HTERT RPE-1 (cell line): ENCODE results near the gene TUBGCP3.

Source experiments
- in situ Hi-C: fragments of 300-500 bp; cut with MboI; formaldehyde crosslinking; loops from 4 replicates; pipeline ENCODE4 v1.14.3; 2020; ENCODE audit warnings: low sequenced_read_pairs

Gene TUBGCP3

DNA sequence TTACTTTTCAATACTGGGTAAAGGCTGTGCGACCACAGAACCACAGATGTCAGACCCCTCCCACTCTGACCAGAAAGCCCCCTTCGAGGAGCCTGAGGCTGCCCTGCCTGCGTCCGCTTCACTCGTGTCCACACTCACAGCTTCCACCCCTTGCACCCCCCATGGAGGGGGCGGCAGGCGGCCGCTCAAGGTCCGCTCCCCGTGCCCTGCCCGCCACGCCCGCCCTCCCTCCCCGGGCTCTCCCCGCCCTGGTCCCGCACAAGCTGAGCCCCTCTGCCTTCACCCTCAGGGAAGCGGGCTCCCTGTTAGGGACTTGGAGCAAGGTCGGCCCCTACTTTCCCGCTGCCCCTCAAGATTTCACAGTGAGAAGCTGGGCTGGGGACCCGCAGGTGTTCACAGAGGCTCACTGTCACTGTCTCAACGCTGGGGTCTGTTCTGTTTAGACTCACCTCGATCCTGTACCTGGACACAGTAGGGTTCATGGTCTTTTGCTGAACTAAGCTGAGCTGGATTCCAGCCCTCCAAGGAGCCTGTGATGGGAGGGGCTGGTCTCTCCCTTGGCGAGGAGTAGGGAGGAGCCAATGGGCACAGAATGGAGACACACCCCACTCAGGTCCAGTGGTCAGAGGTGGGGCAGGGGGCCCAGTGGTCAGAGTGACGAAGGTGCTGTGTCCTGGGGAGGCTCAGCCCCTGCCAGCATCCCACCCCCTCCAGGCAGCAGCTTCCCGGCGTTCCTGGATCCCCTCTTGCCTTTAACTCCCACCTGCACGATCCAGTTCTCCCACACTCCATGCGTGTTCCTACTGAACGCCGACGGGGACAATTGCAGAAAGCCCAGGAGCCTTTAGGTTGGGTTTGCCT, 142.3 kb downstream of the TUBGCP3 start:
- in situ Hi-C loops = no loop called here

DNA sequence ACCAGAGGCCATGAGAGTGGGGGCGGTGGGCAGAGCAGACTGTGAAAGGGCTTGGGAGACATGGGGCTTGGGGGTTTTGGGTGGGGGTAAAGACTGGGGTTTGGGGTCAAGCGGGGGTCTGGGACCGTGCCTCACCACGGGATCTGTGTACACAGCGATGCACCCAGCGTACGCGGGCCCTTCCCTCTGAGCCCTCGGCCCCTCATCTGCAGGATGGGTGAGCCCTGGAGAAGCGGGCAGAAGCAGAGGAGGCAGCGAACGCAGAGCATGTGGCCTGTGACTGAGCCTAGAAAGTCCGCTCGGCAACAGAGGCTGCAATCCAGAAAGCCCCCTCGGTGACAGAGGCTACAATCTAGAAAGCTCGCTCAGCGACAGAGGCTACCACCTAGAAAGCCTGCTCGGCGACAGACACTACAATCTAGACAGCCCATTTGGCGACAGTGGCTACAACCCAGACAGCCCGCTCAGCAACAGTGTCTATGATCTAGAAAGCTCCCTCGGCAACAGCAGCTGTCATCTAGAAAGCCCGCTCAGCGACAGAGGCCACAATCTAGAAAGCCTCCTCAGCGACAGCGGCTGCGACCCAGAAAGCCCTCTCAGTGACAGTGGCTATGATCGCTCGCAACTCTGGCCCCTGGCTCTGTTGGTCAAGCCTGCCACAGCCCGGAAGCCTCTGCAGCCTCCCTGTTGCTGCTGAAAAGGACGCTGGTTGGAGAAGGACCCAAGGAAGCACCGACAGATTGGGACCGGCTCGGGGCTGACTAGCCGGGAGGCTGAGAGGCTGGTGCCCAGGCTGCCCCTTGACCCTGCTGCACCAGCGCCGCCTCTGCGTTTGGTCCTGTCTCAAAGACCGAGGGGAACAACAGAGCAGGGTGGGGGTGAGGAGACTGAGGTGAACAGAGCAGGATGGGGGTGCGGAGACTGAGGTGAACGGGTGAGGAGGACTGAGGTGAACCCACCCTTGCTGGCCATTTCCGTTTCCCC, 143.2 kb downstream of the TUBGCP3 start:
- in situ Hi-C loops = no loop called here

DNA sequence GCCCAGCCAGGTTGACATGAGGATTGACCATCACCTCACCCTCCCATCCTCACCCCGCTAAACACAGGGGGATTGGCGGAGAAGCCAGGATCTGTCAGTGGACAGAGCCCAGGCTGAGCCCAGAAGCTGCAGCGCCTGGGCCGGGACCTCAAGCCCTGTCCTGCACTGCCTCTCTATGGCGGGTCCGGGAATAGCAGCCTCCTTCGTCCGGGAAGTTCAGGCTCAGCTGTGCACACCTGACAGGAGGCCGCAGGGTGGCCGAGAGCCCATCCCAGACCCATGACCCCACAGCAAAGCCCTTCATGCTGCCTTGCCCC, 144.0 kb downstream of the TUBGCP3 start:
- in situ Hi-C loops = no loop called here

DNA sequence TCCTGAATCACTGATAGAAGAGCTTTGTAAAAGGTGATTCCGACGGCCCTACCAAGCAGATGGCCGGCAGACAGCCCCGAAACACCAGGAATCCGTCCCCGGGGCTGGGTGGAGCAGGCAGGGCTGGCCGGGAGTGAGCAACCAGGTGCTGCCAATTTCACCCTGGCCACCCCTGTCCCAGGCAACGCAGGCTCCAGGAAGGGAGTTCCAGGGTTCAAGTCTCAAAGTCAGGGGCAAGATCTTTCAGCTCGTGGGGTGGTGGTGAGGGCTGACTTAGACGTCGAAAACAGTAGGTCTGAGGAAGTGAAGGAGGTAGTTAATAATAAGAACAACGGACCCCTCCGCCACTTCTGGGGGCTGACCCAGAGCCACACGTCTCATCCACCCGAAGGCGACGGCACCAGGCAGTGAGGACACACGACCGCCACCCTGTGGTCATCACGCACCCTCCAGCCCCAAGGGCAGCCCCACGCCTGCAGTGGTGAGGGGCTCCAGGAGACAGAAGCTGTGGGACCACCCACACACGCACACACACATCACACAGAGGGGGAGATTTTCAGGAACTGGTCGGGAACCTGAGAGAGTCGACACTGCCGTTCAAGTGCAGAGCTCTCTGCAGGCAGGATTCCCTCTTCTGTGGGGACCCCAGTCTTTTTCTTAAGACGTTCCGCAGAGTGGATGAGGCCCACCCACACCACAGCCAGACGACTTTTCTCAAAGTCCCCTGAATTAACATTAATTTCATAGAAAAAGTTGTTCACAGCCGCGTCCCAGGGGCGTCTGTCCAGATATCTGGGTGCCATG, 144.6 kb downstream of the TUBGCP3 start:
- in situ Hi-C loops = no loop called here

DNA sequence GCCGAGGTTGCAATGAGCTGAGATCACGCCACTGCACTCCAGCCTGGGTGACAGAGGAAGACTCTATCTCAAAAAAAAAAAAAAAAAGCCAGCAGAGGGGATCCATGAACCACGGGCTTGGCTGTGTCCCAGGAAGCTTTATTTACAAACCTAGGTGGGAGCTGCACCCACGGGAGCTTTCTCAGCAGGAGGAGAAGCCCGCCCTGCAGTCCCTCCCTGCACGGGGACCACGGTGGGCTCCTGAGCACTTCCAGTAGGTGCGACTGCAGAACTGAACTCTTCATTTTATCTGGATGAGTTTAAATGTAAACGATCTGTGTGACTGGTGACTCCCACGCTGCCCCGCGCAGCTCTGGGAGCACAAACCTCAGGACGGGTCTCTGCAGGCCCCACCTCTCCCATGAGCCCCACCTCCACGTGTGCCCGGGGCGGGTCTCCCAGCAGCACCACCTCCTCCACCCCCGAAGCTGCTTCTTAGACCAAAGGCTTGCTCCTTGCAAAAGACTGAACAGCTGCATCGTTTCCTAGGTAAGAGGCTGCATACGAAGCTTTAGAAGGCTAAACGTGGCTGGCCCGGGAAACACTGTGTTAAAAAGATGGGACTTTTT, 145.4 kb downstream of the TUBGCP3 start:
- in situ Hi-C loops = no loop called here

DNA sequence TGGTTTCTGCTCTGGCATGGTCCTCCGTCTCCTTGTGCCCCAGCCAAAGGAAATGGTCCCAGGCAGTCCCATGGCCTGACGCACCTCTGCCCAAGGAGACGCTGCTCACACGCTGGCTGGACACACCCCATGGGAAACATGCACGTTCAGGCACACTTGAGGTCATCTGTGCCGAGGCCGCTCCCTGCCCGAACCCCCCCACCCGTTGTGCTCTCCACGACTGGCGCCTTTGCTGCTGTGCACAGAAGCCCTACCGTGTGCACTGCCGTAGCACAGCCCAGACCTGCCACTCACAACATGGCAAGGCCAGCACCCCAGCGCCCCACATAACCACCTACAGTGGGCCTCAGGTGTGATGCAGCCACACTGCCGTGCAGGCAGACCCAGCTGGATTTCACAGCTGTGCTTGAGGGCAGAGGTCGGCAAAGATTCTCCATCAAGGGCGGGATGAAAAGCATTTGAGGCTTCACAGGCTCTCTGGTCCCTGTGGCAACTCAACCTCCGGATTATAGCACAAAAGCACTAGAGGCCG, 146.1 kb downstream of the TUBGCP3 start:
- in situ Hi-C loops = no loop called here

DNA sequence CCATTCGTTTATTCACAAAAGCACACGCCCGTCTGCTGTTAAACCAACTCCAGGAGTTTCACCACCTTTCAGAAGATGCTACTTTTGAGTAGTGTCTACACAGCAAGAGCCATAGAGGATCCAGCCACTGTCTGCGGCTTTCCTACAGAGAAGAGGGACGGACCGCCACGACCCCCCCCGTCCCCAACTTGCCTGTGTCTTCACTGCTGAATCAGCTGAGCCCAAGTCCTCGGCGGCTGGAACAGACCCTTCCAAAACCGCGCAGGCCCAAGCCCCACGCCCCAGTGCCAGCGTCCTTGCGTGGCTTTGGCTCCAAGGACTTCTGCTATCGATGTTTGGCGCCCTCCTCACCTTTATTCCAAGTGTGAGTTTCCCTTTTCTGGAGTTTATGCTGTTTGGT, 146.7 kb downstream of the TUBGCP3 start:
- in situ Hi-C loops = no loop called here

DNA sequence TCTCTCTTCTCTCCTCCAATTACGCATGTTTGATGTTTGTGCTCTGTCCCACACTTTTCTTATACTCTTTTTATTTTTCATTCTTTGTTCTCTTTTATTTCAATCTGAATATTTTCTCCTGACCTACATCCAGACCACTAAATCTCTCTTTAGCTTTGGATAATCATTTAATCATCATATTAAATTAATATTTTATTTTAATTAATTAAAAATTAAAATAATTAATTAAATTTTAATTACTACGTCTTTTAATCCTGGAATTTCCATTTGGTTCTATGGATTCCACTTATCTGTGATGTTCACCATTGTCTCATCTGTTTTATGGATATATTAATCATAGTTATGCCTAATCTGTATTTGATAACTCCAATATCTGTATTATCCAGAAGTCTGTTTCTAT, 149.4 kb downstream of the TUBGCP3 start:
- in situ Hi-C loops = no loop called here

DNA sequence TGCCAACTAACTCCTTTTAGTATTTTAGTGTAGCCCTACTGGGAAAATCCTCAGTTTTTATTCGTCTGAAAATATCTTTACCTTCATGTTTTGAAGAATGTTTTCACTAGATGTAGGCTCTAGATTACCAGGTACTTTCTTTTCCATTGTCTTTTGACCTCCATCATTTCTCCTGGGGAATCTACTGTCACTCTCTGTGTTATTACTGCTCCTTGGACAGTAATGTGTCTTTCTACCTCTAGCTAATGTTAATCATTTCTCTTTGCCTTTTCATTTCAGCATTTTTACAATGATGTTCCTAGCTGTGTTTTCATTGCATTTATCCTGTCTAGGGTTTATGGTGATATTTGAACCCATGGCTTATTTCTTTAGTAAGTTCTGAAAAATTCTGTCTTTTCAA, 149.9 kb downstream of the TUBGCP3 start:
- in situ Hi-C loops = no loop called here

DNA sequence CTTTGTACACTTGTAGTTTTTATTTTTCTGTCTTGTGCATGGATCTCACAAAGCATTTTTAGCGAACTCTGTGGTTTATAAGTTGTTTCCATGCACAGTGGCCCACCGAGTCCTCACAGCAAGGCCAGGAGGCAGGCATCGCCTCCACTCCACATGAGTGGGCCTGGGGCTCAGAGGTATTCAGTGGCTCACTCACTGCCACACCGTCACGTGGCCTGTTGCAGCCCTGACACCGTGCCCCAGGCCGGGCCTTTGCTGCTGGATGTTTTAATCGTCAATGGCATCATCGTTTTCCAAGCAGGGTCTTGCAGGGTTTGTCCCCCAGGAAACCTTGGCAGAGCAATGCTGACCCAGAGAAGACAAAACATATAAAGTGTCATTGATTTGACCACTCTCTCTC, 152.0 kb downstream of the TUBGCP3 start:
- in situ Hi-C loops = no loop called here
